WERI-Rb-1 (cell line): ENCODE measurements around the gene GGN.

ENCODE experiments used
- DNase-seq: peaks from one replicate; pipeline ENCODE4 v3.0.0-alpha.2; 2020
- H3K27ac ChIP-seq: fragments of 250-450 bp; sonication (Bioruptor Pico); 2 replicates; pipeline ENCODE4 v1.5.1; 2020; ENCODE audit warnings: mild to moderate bottlenecking, moderate library complexity
- H3K27me3 ChIP-seq: fragments of 250-450 bp; sonication (Bioruptor Pico); 2 replicates; pipeline ENCODE4 v1.5.1; 2021; ENCODE audit warnings: mild to moderate bottlenecking, low read depth, moderate library complexity; ENCODE audit not compliant: insufficient read depth, severe bottlenecking
- H3K36me3 ChIP-seq: fragments of 250-450 bp; sonication (Bioruptor Pico); 2 replicates; pipeline ENCODE4 v1.5.1; 2020; ENCODE audit warnings: mild to moderate bottlenecking, moderate library complexity
- H3K4me3 ChIP-seq: 2 replicates; pipeline ENCODE4 v1.5.1; 2011; ENCODE audit warnings: low read depth, mild to moderate bottlenecking, control low read depth, low read length
- H3K9me3 ChIP-seq: fragments of 250-450 bp; sonication (Bioruptor Pico); 2 replicates; pipeline ENCODE4 v1.5.1; 2021; ENCODE audit warnings: mild to moderate bottlenecking, moderate library complexity; ENCODE audit not compliant: severe bottlenecking
- CTCF ChIP-seq: IDR thresholded peaks from 2 replicates; pipeline ENCODE4 v1.5.1; 2011; ENCODE audit warnings: low read depth, mild to moderate bottlenecking, control low read depth, inconsistent platforms, low read length

The GGN gene

GRCh38 chr19:38389957-38390924 lies 2.4 kb upstream of the GGN start:
- TF ChIP-seq CTCF = no peak
- H3K9me3 ChIP-seq = no peaks in the 10 kb centered on the region
- no peak for DNase-seq
- H3K27ac ChIP-seq = no peak overlapping the region
- no peak overlapping the region for H3K4me3 ChIP-seq
- no peaks in the 10 kb centered on the region for H3K27me3 ChIP-seq
- peaks cover 9% of the 10 kb centered on the region; the same call in 1 of the 2 replicates for H3K36me3 ChIP-seq

- Histone ChIP-seq H3K36me3 (peaks cover 9% of the 10 kb centered on the region; the same call in 1 of the 2 replicates), H3K27me3 (no peaks in the 10 kb centered on the region), H3K27ac (peak overlapping the region; percentile 11; the same call in 1 of the 2 replicates), H3K9me3 (no peaks in the 10 kb centered on the region), H3K4me3 (peak overlapping the region; percentile 78)
- no peak for TF ChIP-seq CTCF
- DNase-seq = peak; percentile 36
Observed at GRCh38 chr19:38389101-38389925, 1.5 kb upstream of the GGN start.

- peak within 1 kb of the TSS; percentile 78 for H3K4me3 ChIP-seq
- H3K27ac ChIP-seq = peak within 1 kb of the TSS; percentile 11; the same call in 1 of the 2 replicates
- peaks cover 16% of the 10 kb centered on the region for H3K36me3 ChIP-seq
- no peaks in the 10 kb centered on the region for H3K9me3 ChIP-seq
- TF ChIP-seq CTCF = no peak
- H3K27me3 ChIP-seq = no peaks in the 10 kb centered on the region
- peak; percentile 68 for DNase-seq
Observed at GRCh38 chr19:38388349-38389100, 691 bp upstream of the GGN start, which contains the start of gene SPRED3. Gene SPRED3 (plus strand): TSS chr19:38388697. CDS start chr19:38390303, 1,606 bp downstream.

GRCh38 chr19:38386971-38387549 lies 774 bp downstream of the GGN start:
- Histone ChIP-seq H3K27ac (no peak overlapping the region), H3K4me3 (no peak overlapping the region), H3K9me3 (no peaks in the 10 kb centered on the region), H3K36me3 (peaks cover 28% of the 10 kb centered on the region), H3K27me3 (no peaks in the 10 kb centered on the region)
- DNase-seq = no peak
- TF ChIP-seq CTCF = no peak
